ENCODE measurements around the gene ENTREP1.
"Not testable (repeated sequence)": the region's sequence is repeated elsewhere in the genome, so short reads cannot be mapped to it uniquely, and the experiment has no call there.

The ENTREP1 gene

DNA sequence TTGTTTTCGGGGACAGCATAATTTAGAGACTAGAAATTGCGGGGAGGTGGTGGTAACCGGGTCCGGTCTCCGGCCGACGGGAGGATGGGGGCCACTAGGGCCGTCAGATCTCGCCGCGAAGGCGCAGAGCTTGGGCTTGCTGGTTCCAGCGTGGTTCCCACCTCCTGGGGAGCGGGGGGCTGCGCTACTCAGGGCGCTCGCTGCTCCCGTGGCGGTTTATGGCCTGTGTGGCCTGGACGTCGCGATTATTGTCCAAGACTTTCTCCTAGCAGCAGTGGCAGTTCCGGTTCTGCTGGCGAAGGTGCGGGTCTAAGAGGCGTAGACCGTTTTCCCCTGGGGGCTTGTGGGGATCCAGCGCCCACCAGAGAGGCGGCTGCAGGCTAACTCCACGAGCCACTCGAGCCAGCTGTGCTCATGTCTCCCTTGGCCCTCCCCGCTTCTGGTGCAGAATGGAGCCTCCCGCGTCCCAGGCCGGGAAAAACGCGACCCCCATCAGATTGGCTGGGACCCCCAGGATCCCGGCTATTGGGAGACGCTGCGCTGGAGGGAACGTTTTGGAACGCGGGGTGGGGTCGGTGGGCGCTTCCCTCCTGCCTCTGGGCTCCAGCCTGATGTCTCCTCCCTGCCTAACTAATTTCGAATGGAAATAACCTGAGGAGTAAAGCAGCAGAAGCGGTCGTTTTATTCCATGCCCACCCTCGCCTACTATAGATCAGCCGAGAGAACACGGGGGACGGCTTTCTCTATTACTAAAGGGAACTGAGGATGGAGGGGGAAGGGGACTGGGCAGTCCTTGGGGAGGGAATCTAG, 87.1 kb downstream of the ENTREP1 start:
- no peak for DNase-seq (ENCODE audit: low read depth)

DNA sequence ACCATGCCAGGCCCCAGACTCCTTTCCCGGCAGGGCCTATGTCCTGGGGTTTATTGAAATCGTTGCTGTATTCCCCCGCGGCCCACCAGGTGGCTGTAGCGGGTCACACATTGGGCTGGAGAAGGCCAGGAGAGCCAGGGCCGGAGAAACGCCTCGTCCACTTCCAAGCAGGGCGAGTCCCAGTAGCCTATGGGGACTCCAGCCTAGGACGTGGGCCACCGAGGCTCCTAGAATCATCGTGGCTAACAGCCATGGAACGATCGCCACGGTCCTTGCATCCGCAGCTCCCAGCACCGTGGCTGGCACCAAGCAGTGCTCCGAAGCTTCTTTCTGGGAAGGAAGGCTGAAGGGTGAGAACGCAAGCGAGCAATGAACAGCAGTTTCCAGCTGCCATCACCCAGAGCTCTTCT, 87.7 kb downstream of the ENTREP1 start:
- no peak for DNase-seq (ENCODE audit: low read depth)

DNA sequence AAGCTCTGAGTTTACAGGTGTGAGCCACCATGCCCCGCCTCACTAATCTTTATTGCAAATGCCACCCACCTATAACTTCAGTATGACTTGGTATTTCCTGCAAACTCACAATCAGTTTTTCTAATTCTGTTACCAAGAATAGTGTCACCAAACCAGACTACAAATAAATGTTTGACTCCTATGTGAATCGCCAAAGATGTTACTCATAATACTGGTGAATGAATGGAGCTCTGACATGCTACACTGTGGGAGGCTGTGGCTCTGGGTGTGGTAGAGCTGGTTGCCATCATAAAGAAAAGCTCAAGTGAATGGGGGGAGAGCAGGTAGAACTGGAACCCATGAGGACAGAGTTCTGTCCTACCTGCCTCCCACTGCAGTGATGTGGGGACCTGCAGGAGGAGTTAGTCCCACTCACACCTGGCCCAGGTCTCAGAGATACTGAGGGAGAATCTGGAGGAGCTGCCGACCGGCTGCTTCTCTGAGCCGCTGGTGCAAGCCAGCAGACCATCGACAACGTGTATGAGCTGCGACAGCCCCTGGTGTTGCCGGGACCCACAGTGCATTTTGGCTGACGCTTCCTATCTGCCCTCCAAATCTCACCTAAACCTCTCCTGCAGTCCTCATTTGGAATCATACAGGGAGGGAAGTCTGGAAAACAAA, 95.7 kb downstream of the ENTREP1 start:
- no peak for DNase-seq (ENCODE audit: low read depth)

DNA sequence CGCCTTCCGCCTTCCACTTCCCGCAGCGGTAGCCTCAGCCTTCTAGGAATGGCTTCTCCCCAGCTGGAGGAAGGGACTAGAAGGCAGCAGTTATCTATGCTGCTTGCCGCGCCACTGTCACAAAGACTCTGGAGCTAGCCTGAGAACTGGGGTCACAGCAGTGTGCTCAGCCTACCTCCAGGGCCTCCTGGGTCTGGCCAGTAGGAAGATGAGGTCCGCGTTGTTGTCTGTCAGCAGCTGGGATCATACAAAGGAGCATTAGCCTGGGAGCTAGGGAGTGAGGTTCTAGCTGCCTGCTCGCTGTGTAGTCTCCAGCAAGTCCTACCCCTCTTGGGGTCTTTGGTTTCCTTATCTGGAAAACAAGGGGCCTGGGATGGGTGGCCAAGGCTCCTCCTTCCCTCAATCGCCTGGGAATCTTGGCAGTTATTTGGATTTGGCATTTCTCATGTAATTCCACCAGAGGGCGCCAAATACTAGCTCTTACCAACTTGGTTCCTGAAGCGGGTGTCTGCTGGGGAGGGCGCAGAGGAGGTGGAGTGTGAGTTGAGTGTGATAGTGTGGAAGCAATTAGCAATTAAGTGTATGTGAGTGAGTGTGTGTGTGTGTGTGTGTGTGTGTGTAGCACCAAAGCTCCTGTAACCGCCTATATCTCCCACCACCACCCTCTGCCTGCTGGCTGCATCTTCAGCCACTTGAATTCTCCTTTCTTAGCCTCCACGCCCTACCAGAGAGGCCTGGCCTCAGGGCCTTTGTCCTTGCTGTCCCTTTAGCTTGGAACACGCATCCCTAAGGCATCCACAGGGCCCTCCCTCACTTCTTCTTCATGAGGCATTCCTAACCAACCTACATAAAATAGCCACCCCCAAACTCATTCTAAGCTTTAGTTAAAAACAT, 97.1 kb downstream of the ENTREP1 start:
- DNase-seq (ENCODE audit: low read depth) = peak; percentile 10

DNA sequence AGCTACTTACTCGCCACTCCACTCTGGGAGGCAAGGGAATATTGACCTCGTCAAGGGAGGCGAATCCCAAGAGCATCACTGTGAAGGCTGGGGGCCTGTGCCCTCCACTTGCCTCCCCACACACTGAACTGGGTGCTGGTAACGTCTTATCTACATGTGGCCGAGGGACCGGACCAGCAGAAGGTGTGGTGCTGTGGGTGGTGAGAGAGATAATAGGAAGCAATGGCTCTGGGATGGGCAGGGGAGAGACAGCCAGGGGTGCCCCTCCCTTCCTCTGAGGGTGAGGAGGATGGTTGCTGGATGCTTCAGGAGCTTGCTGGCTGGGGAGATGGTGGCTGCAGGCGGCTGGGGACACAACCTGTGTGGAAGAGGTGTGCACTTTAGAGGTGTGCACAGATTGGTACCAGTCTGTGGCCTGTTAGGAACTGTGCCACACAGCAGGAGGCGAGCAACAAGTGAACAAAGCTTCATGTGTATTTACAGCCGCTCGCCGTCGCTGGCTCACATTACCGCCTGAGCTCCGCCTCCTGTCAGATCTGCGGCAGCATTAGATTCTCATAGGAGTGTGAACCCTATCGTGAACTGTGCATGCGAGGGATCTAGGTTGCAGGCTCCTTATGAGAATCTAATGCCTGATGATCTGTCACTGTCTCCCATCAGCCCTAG, 100.3 kb downstream of the ENTREP1 start:
- no peak for DNase-seq (ENCODE audit: low read depth)

DNA sequence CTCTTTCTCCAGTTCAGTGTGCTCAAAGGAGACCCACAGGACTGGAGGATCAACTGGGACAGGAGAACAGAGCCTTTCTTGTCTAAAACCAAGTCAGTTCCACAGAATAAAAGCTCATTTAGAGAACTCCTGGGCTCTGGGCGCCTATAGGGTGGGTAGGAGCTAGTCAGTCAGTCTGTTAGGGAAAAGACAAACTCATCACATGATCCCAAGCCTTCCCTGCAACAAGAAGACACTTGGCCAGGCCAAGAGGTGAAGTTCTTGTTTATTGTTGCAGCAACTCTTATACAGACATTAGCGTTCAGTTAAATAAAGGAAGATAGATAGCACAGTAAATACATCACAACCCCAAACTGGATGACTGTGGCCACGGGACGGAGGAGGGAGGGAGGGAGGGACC, 102.3 kb downstream of the ENTREP1 start:
- DNase-seq (ENCODE audit: low read depth) = no peak

DNA sequence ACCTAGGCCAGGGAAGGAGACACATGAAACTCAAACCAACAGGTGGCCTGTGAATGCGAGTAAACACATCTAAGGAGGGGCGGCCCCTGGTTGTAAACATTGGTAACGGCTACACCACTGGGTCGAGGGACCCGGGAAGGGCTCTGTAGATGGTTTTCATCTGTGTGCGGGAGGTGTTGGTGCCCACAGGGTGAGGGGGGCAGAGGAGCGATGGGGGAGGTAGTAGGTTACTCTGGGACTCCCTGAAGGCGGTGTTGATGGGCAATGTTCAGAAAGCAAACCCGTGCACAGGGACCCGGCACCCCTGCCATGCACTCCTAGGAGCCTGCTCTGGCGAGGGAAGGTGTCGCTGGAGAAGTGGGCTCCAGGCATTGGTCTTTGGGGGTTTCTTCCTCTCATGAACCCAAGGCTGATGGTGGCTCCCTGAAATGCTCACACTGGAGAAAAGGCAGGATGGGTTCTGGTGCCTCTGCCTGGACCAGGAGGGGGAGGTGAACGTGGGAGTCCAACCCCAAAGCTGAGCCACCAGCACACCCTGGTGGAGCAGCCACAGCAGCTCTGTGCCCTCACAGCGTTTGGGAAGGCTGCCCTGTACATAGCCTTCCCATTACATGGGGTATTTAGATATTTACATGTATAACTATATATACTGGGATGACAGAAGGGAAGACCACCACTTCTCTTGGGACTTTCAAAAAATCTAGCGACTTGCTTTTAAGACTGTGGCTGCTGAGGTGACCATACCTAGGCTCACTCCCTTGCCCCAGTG, 103.2 kb downstream of the ENTREP1 start:
- no peak for DNase-seq (ENCODE audit: low read depth)

DNA sequence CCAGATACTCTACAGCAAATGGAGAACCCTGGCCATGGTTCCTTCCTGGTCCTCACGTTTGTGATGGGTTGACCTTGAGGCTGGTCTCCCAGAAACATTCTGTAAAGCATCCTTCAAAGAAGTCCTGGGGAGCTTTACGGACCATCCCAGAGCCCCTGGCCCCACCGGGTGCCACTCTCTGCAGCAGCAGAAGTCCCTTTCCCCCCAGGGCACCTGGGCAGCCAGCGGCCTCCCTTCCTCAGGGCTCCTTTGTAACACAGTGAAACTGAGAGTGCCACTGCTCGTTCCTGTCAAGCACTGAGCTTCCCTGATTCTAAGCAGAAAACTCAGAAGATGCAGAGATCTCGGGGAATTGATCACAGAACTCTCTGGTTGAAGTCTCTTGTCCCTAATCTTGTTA, 104.3 kb downstream of the ENTREP1 start:
- no peak for DNase-seq (ENCODE audit: low read depth)

DNA sequence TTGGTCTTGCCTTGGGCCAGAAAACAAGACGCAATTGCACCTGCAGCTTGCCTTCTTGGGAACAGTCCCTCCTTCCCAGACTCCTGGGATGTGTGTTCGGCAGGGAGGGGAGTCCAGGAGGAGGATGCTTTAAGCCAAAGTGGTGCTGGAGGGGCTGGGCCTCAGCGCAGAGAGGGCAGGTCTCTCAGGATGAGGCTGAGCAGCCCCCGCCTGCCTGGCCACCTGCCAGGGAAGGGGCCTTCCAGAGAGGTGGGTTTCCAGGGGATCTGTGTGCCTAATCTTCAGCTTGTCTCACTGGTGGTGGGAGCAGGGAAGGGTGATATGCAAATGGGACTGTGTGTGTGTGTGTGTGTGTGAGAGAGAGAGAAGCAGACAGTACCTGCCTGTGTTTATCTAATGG, 105.2 kb downstream of the ENTREP1 start:
- no peak for DNase-seq (ENCODE audit: low read depth)

DNA sequence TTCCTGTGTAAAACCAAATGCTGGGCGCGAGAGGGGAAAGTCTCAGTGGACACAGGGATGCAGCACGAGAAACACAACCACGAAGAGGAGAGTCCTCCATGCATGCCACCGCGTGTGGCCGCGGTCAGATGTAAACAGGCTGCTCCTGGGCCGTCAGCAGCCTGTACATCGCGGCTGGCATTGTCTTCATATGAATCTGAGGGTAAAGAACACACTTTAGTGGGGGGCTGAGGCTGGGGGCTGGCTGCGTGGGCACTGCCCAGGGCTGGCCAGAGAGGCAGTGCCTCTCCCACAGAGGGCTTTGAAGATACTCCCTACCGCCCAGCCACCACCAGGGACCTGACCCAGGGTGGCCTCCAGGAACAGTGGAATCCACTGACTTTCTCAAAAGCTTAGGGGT, 106.2 kb downstream of the ENTREP1 start:
- no peak for DNase-seq (ENCODE audit: low read depth)

DNA sequence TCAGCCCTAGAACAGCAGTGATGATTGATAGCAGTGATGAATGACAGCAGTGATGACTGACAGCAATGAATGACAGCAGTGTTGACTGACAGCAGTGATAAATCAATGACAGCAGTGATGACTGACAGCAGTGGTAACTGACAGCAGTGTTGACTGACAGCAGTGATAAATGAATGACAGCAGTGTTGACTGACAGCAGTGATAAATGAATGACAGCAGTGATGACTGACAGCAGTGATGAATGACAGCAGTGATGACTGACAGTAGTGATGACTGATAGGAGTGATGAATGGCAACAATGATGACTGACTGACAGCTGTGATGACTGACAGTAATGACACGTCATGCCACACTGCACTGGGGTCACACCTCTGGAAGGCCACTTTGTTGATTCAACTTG, 106.8 kb downstream of the ENTREP1 start:
- DNase-seq (ENCODE audit: low read depth) = no peak

DNA sequence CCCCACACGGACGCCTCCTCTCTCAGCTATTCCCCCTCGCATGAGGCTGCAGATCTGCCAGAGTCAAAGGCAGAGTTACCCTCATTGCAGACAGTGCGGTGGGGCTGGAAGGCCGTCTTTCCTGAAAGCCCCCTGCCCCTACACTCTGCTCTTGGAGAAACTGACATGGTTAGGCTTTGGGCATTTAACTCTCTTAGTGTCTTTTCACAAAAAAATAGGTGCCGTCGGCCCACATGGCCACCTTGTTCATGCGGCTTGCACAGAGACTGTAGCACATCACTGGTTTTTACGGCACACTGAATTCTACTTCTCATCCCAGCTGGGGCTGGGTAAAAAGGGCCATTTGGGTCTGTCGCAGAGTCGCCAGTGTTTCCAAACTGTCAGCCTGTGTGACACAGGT, 107.6 kb downstream of the ENTREP1 start:
- DNase-seq (ENCODE audit: low read depth) = no peak

DNA sequence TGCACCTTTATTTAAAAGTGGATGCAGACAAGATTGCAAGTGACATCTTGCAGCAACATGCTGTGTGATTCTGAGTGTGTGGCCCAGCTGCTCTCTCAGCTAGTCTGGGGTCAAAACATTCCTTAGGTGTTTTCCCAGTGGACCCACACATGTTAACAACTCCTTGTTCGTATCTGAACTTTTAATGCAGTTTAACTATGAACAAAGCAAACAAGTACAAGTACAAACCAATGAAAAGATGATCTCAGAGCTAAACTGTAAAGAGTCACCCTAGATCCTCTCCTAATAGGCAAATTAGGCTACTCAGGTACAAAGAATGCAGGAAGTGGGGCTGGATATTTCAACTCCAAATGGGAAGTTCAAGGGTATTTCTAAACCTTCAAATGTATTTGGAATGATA, 108.4 kb downstream of the ENTREP1 start:
- DNase-seq (ENCODE audit: low read depth) = no peak

DNA sequence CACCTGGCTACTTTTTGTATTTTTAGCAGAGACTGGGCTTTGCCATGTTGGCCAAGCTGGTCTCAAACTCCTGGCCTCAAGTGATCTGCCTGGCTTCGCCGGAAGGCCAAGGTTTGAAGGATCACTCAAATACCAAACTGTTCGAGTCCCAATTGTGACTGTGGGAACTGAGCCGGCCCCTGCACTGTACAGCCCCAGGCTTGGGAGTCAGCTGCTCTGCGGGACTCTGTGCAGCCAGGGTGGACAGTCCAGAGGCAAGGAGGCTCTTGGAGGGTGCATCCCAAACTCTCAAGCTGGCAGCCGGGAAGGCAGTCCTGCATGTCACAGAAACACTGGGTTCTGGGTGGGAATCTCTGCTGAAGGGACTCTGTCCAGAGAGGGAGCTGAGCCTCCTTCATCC, 109.0 kb downstream of the ENTREP1 start:
- no peak for DNase-seq (ENCODE audit: low read depth)

DNA sequence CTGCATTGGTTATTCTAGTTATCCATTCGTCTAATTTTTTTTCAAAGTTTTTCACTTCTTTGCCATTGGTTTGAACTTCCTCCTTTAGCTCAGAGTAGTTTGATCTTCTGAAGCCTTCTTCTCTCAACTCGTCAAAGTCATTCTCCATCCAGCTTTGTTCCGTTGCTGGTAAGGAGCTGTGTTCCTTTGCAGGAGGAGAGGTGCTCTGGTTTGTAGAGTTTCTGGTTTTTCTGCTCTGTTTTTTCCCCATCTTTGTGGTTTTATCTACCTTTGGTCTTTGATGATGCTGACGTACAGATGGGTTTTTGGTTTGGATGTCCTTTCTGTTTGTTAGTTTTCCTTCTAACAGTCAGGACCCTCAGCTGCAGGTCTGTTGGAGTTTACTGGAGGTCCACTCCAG, 114.6 kb downstream of the ENTREP1 start:
- not testable (repeated sequence) for DNase-seq (ENCODE audit: low read depth)

DNA sequence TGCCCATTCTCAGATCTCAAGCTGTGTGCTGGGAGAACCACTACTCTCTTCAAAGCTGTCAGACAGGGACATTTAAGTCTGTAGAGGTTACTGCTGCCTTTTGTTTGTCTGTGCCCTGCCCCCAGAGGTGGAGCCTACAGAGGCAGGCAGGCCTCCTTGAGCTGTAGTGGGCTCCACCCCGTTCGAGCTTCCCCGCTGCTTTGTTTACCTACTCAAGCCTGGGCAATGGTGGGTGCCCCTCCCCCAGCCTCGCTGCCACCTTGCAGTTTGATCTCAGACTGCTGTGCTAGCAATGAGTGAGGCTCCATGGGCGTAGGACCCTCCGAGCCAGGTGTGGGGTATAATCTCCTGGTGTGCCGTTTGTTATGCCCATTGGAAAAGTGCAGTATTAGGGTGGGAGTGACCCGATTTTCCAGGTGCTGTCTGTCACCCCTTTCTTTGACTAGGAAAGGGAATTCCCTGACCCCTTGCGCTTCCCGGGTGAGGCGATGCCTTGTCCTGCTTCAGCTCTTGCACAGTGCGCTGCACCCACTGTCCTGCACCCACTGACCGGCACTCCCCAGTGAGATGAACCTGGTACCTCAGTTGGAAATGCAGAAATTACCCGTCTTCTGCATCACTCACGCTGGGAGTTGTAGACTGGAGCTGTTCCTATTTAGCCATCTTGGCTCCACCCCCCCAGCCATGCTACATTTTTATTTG, 115.4 kb downstream of the ENTREP1 start:
- not testable (repeated sequence) for DNase-seq (ENCODE audit: low read depth)

Data from stimulated activated CD8-positive, alpha-beta memory T cell treated with anti-CD3 and anti-CD28 coated beads, Interleukin-12 subunit alpha, Interleukin-12 subunit beta, amount 100 ng/mL, for 1 hour (primary cell).